Endometrial microvascular endothelial cells (primary cell): ENCODE measurements around the gene MAST1. TPM values are rescaled to one million over a fixed set of nuclear protein-coding genes. Genes with fewer than 3 reads are reported as not detected.
"Not testable (repeated sequence)": the region's sequence is repeated elsewhere in the genome, so short reads cannot be mapped to it uniquely, and the experiment has no call there.

ENCODE experiments used
- in situ Hi-C: cut with HindIII; loops from 2 replicates; pipeline ENCODE4 v1.10.0; 2017; ENCODE audit warnings: low sequenced_read_pairs, low pct_unique_long_range_greater_than_20kb; ENCODE audit errors: inconsistent ontology term
- total RNA-seq: library from RNA; depleted of rRNA; stranded (reverse); fragments of >200 nt; gene quantifications from one replicate; pipeline ENCODE4 v1.2.3, GENCODE V29; 2015; ENCODE audit errors: inconsistent ontology term

The MAST1 gene
- total RNA-seq, 1 donor from 2014 or later: 0.09 TPM

DNA sequence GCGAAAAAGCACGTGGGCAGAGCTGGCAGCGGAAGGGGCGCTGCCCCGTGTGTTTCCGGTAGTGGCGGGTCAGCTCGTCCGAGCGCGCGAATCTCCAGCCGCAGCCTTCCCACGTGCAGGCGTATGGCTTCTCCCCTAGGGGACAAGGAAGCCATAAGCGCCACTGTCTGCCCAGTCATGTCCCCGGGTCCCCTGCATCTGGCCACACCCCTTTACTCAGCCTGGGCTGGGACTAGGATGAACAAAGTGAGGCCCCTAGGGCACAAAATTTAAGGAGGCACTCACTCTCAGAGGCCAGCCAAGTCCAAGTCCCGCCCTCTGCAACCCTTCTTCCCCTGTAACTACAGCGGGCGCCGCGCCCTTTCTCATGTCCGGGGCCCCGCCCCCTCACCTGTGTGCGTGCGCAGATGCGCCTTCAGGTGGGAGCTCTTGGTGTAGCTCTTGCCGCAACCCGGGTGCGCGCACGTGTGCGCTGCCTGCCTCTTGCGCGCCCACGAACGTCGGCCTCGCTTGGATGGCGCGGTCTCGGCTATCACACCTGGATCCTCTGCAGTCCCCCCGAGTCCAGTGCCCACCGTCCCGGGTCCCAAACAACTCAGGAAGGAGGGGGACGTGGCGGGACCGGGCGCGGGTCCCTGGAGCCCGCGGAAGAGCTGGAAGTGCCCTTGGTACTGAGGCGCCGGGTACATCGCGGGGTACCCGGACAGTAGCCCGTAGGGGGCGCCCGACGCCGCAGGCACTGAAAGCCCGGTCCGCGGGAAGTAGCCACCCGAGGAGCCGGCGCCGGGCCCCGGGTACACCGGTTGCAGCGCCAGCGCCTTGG lies 46.8 kb downstream of the MAST1 start:
- in situ Hi-C loops: no loop called here

DNA sequence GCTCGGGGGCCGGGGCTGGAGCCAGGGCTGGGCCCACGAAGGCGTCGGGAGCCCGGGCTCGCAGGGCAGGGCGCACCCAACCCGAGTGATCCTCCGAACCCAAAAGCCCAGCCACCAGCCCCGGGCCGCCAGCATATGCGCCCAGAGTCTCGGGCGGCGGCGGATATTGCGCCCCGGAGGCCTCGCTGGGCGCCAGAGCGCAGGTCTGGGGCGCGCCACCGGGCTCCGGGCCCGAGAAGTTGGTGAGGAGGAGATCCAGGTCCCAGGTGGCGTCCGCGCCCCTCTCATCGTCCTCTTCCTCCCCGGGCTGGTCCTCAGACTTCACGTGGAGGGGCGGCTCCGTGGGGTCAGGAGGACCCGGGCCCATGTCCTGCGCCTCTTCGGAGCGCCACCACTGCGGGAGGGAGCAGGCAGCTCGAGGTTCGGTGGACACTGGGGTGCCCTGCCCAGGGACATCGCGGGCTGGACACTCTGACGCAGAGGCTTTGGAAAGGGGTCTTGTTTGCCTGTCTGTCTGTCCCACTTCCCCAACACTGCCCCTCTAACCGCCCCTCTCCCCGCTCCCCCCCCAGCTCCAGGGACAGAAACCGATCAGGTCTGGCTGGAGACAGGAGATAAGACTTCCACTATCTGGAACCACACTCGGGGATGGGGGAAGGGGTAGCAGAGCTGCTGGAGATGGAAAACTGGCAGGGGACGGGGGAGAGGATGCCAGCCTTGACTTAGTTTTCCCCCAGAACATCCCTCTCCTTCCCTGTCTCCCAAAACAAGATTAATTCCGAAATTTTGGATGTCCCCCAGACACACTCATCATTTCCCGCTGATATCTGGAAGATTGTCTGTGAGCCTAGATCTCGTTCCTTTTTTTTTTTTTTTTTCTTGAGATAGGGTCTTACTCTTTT lies 47.7 kb downstream of the MAST1 start:
- in situ Hi-C loops: no loop called here

DNA sequence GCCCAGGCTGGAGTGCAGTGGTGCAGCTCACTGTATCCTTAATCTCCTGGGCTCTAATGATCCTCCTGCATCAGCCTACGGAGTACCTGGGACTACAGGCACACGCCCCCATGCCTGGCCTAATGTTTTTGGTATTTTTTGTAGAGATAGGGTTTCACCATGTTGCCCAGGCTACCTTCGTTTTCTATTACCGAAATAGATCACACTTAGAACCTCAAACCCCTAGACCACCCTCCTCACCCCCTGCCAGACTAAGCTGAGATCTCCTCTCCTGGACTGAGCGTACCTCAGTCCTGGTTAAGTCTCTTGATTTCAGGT lies 48.3 kb downstream of the MAST1 start:
- in situ Hi-C loops: no loop called here

DNA sequence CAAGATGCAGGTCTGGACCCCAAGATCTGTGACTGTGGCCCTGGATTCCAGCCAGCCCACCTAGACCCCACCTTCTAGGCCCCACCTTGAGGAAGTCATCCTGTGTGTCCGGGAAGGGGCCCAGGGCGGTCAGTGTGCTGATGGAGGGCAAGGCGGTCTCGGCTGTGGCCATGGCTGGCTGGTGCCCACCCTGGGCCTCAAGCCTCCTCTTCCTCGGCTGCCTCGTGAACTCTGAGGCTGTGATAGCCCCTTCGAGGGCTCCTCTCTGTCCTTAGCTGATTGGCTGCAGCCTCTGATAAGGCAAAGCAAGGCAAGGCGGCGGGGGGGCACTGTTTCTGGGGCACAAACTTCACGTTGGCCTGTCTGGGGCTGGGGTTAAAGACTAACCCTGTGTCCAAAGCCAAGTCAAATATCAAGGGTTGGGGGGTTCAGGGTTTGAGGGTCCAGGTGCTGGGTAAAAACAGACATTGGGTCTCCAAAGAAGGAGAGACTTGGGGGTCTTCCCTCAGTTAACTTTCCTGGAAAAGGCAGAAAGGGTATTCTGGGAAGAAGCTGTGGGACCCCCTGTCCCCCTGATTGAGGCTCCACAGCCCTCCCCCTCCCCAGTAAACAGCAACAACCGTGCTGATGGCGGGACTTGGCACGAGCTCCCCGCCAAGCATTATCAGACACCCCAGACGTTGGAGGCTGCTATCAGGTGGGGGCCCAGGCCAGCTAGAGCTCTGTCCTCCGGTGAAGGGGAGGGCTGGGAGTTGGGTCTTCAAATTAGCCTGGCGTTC lies 48.8 kb downstream of the MAST1 start, which contains the start of gene KLF1:
TSS of gene KLF1 (minus strand) at position 233 of the 779 bp plus-strand sequence. CDS start at position 172, 61 bp downstream.
- in situ Hi-C loops: no loop called here

DNA sequence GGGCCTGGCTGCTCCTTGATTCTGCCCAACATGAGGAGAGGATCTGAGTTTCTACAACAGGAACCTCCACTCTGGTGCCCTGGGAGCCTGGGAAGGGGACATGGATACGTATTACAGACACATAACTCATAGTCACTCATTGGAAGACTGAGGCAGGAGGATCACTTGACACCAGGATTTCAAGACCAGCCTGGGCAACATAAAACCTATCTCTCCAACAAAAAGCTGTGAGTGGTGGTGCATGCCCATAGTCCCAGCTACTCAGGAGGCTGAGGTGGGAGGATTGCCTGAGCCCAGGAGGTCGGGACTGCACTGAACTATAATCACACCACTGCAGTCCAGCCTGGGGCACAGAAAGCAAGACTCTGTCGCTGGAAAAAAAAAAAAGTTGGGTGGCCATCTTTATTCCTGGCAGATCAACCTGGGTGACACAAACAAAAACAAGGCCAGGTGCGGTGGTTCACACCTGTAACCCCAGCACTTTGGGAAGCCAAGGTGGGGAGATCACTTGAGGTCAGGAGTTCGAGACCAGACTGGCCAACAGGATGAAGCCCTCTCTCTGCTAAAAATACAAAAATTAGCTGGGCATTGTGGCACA lies 49.8 kb downstream of the MAST1 start:
- in situ Hi-C loops: no loop called here

DNA sequence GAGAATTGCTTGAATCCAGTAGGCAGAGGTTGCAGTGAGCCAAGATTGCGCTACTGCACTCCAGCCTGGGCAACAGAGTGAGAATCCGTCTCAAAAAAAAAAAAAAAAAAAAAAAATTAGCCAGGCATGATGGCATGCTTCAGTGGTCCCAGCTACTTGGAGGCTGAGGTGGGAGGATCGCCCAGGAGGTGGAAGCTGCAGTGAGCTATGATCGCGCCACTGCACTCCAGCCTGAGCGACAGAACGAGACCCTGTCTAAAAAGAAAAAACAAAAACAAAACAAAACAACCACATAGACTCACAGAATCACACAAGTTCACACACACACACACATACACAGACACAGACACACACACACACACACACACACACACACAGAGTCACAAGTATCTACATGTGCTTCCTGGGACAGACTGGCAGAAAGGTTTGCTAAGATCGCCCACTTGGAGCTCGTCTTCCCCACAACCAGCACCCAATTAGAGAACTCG lies 52.0 kb downstream of the MAST1 start:
- in situ Hi-C loops: not testable (repeated sequence)

DNA sequence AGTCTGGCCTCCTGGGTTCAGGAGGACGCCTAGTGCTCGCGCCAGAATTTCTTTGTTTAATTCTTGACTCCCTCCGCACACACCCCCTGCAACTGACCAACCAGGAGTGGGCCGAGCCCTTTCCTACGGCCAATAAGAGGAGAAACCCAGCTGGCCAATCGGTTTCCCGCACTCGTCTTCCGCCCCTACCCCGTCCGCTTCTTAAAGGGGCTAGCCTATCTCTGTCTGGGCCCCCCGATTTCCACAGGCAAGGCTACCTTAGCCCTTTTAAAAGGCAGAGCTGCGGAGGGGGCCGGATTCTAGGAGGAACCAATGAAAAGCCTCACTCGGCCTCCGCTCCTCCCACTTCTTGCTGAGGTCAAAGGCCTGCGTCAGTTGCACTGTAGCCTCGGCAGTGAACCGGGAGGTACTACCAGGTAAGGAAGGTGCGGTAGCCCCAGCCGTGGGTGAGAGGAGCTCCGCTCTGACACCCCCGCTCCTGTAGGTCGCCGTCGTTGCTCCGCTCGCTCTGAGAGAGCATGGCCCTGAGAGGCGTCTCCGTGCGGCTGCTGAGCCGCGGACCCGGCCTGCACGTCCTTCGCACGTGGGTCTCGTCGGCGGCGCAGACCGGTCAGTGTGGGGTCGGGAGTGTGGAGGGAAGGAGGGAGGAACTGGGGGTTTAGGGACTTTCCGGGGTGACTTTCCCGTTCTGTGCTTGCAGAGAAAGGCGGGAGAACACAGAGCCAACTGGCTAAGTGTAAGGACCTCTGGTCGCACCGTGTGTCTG lies 52.7 kb downstream of the MAST1 start, which contains the start of gene GCDH:
TSS of gene GCDH (plus strand) at position 374 of the 766 bp plus-strand sequence. CDS start at position 519, 145 bp downstream.
- in situ Hi-C loops: no loop called here

DNA sequence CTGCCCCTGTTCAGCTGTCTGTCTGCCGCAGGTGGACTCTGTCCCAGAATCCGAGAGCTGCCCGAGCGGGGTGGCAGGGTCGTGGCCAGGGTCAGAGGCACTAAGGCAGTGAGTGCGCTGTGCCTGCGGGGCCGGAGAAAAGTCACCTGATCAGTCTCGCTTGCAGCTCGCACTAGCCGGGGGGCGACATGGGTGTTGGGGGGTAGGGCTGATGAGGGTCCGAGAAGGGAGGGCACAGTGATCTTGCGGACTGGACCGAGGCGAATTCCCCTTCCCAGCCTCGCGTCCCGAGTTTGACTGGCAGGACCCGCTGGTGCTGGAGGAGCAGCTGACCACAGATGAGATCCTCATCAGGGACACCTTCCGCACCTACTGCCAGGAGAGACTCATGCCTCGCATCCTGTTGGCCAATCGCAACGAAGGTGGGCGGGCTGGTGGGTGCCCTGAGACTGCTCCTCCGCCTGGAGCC lies 53.3 kb downstream of the MAST1 start:
- in situ Hi-C loops: no loop called here

DNA sequence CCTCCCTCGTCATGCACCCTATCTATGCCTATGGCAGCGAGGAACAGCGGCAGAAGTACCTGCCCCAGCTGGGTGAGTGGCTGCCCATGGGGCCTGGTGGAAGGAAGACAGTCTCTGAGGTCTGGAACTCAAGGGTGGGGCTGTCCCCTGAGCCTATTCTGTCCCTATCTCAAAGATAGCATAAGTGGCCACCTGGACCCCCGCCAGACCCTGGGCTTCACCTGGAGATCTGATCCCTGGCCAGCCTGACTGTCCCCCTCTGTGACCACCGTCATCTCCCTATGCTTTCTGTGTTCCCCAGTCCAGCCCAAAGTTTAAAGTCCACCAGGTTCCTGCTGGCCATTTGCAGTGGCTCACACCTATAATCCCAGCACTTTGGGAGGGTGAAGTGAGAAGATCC lies 55.3 kb downstream of the MAST1 start:
- in situ Hi-C loops: no loop called here

DNA sequence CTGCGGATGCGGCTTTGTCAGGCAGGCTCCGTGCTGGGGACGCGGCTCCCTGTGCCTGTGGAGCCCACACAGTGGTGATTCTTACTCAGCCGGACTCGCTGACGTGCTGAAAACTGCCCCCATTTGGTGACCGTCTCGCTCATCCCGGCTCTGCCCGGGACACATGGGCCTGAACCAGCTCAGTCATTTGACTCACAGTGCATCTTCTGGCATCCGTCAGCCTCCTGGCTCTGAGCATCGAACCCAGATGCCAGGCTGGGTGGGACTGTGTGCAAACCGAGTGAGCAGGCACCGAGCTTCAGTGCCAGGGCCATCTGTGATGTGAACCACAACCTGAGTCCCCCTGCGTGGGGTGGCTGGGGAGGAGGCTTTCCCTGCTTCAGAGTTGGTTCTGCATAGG lies 58.1 kb downstream of the MAST1 start:
- in situ Hi-C loops: no loop called here

DNA sequence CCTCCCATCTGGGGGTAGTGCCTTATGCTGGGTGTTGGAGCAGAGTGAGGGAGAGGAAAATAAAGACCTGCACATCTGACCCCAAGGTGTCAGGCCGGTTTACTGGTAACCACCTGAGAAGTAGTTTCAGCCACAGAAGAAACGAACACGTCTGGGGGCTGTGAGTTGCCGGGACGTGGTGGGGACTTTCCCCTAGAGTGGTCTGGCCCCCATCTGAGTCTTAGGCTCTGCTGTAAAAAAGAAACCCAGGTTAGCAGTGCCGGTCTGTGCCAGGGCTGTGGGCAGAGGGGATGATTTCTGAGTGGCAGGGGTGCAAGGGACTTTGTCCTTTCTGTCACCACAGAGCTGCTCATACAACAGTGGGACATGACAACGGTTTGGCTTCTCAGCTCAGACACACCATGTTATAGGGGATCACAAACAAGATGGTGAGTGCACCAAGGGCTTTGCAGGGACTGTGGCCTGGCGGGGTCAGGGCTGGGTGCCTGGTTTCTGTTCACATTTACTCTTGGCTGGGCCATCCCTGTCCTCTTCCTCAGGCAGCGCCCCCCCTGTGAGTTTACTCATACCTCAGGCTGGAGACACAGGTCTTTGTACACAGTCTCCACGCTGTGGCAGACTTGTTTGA lies 61.7 kb downstream of the MAST1 start:
- in situ Hi-C loops: no loop called here

DNA sequence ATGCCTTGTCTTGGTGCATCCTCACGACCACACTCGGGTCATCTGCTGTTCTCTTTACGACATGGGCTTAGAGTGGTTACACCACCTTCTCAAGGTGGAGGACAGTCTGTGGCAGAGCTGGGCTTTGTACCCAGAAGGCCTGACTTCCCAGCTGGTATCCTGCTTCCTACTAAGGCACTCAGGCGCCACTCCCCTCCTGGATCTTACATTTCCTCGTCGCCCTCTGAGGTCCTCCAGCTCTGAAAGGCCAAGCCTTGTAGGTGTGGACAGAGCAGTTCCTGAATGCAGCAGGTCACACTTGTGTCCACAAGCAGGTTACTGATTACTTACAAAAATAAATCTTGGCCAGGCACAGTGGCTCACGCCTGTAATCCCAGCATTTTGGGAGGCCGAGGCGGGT lies 68.9 kb downstream of the MAST1 start:
- in situ Hi-C loops: no loop called here

DNA sequence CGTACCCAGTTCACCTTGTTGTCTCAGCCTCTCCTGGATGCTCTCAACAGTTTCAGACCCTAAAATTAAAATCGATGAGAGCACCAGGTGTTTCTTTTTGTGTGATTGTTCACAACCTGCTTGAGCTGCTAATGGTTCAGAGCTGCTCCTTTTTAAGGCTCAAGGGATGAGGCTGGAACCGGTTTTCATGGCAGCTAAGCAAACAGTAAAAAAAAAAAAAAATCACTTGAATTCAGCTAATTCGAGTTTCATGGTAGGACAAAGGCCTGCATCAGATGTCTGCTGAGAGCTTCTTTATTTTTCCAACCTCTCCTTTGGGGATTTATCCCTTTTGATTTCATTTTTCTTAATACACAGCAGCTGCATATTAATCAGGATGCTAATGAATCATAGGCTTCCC lies 74.3 kb downstream of the MAST1 start:
- in situ Hi-C loops: no loop called here

DNA sequence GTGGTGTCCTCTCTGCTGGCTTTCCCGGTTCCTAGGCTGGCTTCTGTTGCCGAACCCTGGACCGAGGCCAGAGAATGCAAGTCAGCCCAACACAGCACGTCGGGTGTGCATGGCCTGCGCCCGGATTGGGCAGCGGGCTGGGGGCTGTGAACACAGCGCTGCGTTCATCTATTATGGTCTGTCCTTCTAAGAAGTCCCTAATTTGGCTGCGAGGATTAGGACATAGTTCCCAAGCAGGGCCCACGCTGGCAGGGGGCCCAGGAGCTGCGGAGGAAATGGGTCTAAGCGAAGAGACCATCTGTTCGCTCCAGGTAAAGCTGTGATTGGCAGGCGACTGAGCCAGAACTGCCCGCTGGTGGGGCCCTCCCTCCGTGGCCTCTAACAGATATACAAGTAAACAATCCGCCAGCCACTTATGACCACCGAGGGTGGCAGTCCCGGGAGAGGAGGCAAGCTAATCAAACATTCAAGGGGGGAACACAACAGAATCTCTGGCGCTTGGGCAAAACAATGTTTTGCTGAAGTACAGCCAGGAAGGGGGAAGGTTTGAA lies 74.8 kb downstream of the MAST1 start:
- in situ Hi-C loops: no loop called here

DNA sequence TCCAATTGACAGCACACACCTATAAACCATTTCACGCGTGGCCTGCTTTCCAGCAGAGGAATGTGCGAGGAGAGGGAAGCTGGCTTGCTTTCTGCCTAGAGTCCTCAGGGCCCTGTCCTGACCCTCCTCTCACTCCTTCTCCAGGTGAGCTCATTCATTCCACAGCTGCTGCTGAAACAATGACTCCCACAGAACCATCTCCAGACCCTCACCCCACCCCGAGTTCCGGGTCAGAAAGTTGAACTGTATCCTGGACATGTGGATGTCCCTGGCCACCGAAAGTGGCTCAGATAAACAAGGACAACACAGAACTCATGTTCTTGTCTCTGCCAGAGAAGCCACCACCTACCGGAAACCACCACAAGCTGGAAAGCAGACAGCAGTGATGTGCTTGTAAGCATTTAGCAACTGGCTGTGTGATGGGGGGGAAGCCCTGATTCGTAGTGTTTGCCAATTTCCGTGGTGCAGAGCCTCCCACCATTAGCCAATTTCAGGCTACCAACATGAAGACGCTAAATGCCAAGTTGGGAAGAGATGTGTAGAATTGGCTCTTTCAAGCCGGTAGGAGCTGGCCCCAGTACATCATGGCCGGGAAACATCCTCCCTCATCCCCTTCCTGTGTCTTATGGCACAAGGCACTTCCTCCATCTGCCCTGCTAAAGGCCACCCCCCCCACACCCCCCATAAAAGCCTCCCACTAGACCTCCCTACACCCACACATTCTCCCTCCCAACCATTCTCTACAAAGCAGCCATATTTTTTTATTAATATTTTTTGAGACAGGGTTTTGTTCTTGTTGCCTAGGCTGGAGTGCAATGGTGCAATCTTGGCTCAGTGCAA lies 75.8 kb downstream of the MAST1 start:
- in situ Hi-C loops: no loop called here

DNA sequence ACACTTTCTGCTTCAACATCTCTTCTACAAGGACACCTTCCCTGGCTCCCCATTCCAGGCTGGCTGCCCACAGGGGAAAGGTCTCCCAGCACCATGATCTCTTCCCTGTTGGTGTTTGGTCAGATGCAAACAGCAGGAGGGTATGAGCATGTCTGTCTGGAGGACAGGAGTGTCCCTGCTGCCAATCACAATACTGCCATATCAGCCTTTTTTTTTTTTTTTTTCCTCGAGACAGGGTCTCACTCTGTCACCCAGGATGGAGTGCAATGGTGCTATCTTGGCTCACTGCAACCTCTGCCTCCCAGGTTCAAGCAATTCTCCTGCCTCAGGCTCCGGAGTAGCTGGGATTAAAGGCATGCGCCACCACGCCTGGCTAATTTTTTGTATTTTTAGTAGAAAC lies 77.5 kb downstream of the MAST1 start:
- in situ Hi-C loops: not testable (repeated sequence)
